Eye (tissue), 1 donor: ENCODE data around the gene GALNS.

Experiments used
- DNase-seq: peaks from one replicate; pipeline ENCODE4 v3.0.0-alpha.2; 2015

GALNS gene

GRCh38 chr16:88855176-88855575, 1.6 kb downstream of the GALNS start:
- DNase-seq, result no peak

- DNase-seq, result no peak
Observed at GRCh38 chr16:88854306-88855111, 2.2 kb downstream of the GALNS start.

GRCh38 chr16:88853325-88853941, 3.3 kb downstream of the GALNS start:
- no peak for DNase-seq

DNA sequence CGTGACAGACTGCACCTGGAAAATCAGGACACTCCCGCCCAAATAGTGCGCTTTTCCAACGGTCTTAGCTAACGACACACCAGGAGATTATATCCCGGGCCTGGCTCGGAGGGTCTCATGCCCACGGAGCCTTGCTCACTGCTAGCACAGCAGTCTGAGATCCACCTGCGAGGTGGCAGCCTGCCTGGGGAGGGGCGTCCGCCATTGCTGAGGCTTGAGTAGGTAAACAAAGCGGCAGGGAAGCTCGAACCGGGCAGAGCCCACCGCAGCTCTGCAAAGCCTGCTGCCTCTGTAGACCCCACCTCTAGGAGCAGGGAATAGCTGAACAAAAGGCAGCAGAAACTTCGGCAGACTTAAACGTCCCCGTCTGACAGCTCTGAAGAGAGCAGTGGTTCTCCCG, 5.1 kb downstream of the GALNS start:
- DNase-seq, result no peak

GRCh38 chr16:88850531-88851199, 6.1 kb downstream of the GALNS start:
- no peak for DNase-seq

DNA sequence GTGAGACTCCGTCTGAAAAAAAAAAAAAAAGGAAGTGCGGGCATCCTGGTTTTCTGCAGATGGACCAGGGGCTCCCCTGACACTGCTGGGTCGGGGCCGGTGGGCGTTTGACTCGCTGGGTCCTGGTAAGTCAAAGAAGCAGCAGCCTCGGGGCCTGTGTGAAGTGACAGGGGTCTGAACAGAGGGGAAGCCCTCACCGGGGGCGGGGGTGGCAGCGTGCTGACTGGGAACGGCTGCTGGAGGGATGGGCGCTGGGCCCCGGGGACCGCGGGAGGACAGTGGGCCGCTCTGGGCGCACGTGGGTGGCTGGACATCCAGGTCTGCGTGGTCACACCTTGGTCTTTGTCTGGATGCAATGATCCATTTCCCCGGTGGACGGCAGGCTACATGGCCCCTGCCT, 8.2 kb downstream of the GALNS start:
- no peak for DNase-seq

- no peak for DNase-seq
Observed at GRCh38 chr16:88847654-88848053, 9.1 kb downstream of the GALNS start.

DNA sequence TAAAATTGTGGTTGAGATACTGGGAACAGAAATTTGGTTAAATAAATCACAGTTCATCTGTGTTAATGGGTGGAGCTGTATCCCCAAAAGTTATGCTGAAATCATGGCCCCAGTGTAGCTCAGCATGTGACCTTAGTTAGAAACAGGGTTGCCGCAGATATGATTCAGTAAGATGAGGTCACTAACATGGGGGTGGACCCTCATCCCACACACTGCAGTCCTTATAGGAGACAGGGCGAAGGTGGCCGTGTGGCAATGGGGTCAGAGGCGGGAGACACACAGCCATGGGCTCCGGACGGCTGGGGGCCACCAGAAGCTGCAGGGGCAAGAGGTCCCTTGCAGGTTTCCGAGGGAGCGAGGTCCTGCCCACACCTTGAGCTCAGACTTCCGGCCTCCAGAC, 10.7 kb downstream of the GALNS start:
- no peak for DNase-seq

GRCh38 chr16:88844419-88845036, 12.2 kb downstream of the GALNS start:
- no peak for DNase-seq

DNA sequence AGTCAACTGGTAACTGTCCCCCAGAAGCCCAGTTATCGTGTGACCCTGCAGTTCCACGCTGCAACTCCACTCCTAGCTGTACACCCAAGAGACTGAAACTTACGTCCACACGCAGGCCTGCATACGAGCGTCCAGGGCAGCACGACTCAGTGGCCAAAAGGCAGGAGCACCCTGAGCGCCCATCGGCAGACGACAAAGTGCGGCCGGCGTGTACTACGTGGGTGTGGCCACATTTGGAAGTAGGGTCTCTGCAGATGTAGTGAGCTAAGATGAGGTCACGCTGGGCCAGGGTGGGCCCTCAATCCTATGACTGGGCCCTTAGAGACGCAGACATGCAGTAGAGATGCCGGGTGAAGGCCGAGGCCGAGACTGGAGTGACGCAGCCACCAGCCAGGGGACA, 13.5 kb downstream of the GALNS start:
- no peak for DNase-seq

- no peak for DNase-seq
Observed at GRCh38 chr16:88842806-88843205, 13.9 kb downstream of the GALNS start.

DNA sequence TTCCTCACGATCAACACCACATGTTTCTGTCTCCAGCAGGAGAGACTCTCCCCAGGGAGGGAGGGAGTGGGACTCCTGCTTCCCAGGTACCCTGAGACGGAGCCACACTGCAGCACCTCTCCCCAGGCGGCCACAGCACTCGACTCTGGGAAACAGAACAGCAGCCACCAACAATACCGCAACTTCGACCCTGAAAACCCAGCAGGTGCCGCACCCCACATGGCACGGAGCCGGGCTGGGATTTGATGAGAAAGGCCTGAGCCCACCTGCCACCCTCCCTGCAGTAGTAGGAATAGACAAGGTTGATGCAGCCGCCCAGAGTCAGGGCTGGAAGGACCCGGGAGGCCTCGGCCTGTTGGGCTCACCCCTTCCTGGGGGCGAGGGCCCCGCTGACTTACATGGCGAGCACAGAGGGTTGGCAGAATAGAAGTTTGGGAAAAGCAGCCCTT, 14.4 kb downstream of the GALNS start:
- no peak for DNase-seq

- DNase-seq, result no peak
Observed at GRCh38 chr16:88841521-88842307, 15.0 kb downstream of the GALNS start.

- DNase-seq, result no peak
Observed at GRCh38 chr16:88840600-88841215, 16.0 kb downstream of the GALNS start.

GRCh38 chr16:88839745-88840599, 16.8 kb downstream of the GALNS start:
- no peak for DNase-seq

DNA sequence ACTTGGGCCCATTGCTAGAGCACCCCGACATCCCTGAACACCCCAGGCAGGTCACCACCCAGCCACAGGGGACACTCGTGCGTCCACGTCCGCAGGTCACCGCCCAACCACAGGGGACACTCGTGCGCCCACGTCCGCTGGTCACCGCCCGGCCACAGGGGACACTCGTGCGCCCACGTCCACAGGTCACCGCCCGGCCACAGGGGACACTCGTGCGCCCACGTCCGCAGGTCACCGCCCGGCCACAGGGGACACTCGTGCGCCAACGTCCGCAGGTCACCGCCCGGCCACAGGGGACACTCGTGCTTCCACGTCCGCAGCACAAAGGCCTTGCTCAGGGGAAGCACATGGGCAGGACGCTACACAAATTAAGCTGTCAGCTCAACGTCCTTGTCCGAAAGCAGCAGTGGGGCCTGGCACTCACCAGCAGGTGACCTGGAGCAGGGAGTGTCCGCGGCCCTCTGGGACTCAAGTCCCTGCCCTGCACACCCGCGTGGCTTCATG, 17.7 kb downstream of the GALNS start:
- DNase-seq, result no peak

- no peak for DNase-seq
Observed at GRCh38 chr16:88838566-88838965, 18.2 kb downstream of the GALNS start.

GRCh38 chr16:88837806-88838205, 18.9 kb downstream of the GALNS start:
- no peak for DNase-seq

GRCh38 chr16:88836791-88837190, 20.0 kb downstream of the GALNS start:
- DNase-seq, result no peak

DNA sequence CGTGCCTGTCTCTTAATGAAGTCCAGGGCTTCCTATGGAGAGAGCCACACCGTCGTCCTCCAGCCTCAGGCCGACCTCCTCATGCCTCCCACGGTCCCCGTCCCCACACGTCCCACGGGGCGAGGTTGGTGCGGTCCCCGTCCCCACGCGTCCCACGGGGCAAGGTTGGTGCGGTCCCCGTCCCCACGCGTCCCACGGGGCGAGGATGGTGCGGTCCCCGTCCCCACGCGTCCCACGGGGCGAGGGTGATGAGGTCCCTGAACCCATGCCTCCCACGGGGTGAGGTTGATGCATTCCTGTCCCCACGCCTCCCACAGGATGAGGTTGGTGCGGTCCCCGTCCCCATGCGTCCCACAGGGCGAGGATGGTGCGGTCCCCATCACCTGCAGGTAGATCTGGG, 20.9 kb downstream of the GALNS start:
- DNase-seq, result no peak

- DNase-seq, result no peak
Observed at GRCh38 chr16:88835383-88835782, 21.4 kb downstream of the GALNS start.
